ENCODE data around the gene METTL16. TPM values are rescaled to one million over a fixed set of nuclear protein-coding genes. Genes with fewer than 3 reads are reported as not detected.

METTL16 gene
- total RNA-seq, 1 experiment from 2014 or later: 54.1 TPM

DNA sequence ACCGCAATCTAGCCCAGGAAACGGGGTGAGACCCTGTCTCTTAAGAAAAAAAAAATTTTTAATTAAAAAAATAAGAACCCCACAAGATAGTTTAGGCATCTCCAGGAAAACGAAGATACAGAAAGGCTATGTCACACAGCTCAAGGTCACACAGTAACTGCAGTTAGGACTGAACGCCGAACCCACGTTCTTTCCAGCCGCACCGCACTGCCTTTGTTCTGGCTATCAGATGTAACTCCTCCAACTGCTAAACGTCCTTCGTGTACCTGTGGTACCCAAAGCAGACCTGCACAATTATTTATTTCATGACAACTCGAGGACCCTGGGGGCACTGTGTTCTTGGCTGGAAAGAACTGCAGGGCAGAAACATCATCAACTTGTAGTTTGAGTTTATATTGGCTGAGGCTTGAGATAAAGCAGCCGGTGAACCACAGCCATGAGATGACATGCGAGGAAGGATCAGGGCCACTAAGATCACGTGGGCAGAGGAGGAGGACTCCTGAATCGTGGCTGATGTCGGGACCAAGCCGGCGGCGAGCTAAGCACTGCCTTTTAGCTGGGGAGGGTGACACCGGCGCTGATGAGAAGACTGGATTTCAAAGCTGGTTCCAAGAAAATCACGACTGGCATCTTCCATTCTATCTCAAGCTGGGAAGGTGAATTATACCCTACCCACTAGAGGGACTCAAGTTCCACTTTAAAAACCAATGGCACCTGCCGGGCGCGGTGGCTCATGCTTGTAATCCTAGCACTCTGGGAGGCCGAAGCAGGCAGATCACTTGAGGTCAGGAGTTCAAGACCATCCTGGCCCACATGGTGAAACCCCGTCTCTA is 90.2 kb downstream of the METTL16 start:
- no peaks in the 10 kb centered on the region for H3K27me3 Mint-ChIP-seq (ENCODE audit: low read depth)
- H3K4me1 Mint-ChIP-seq: no peaks in the 10 kb centered on the region
- ATAC-seq (0 out of 2 replicates have a peak, but pooled peaks have one; percentile 30), DNase-seq (ENCODE audit: low spot score) (peak; percentile 41)
- no peak overlapping the region for H3K4me3 Mint-ChIP-seq
- POLR2A ChIA-PET: no interaction called here
- H3K9me3 Mint-ChIP-seq: no peaks in the 10 kb centered on the region
- TF ChIP-seq, protein P1, sequence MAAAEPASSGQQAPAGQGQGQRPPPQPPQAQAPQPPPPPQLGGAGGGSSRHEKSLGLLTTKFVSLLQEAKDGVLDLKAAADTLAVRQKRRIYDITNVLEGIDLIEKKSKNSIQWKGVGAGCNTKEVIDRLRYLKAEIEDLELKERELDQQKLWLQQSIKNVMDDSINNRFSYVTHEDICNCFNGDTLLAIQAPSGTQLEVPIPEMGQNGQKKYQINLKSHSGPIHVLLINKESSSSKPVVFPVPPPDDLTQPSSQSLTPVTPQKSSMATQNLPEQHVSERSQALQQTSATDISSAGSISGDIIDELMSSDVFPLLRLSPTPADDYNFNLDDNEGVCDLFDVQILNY (CRISPR knock-in tag; IDR thresholded peaks at IDR 0.05): no peak
- no peak for TF ChIP-seq HMGA2 (CRISPR knock-in tag; IDR thresholded peaks at IDR 0.05)
- TF ChIP-seq, protein P2, sequence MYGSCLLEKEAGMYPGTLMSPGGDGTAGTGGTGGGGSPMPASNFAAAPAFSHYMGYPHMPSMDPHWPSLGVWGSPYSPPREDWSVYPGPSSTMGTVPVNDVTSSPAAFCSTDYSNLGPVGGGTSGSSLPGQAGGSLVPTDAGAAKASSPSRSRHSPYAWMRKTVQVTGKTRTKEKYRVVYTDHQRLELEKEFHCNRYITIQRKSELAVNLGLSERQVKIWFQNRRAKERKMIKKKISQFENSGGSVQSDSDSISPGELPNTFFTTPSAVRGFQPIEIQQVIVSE (CRISPR knock-in tag; IDR thresholded peaks at IDR 0.05; ENCODE audit: borderline replicate concordance): no peak
- TF ChIP-seq EMX1 (CRISPR knock-in tag; IDR thresholded peaks at IDR 0.05): no peak
- no peak for TF ChIP-seq SP1 (CRISPR knock-in tag; conservative IDR thresholded peaks at IDR 0.05)
- TF ChIP-seq, protein P3, sequence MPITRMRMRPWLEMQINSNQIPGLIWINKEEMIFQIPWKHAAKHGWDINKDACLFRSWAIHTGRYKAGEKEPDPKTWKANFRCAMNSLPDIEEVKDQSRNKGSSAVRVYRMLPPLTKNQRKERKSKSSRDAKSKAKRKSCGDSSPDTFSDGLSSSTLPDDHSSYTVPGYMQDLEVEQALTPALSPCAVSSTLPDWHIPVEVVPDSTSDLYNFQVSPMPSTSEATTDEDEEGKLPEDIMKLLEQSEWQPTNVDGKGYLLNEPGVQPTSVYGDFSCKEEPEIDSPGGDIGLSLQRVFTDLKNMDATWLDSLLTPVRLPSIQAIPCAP (CRISPR knock-in tag; IDR thresholded peaks at IDR 0.05): no peak
- no peak for TF ChIP-seq ZNF138 (CRISPR knock-in tag; conservative IDR thresholded peaks at IDR 0.05)
- TF ChIP-seq, protein P4, sequence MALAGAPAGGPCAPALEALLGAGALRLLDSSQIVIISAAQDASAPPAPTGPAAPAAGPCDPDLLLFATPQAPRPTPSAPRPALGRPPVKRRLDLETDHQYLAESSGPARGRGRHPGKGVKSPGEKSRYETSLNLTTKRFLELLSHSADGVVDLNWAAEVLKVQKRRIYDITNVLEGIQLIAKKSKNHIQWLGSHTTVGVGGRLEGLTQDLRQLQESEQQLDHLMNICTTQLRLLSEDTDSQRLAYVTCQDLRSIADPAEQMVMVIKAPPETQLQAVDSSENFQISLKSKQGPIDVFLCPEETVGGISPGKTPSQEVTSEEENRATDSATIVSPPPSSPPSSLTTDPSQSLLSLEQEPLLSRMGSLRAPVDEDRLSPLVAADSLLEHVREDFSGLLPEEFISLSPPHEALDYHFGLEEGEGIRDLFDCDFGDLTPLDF (CRISPR knock-in tag; IDR thresholded peaks at IDR 0.05): no peak
- no peak for TF ChIP-seq ZNF396 (CRISPR knock-in tag; IDR thresholded peaks at IDR 0.05; ENCODE audit: borderline replicate concordance)
- TF ChIP-seq, protein P5, sequence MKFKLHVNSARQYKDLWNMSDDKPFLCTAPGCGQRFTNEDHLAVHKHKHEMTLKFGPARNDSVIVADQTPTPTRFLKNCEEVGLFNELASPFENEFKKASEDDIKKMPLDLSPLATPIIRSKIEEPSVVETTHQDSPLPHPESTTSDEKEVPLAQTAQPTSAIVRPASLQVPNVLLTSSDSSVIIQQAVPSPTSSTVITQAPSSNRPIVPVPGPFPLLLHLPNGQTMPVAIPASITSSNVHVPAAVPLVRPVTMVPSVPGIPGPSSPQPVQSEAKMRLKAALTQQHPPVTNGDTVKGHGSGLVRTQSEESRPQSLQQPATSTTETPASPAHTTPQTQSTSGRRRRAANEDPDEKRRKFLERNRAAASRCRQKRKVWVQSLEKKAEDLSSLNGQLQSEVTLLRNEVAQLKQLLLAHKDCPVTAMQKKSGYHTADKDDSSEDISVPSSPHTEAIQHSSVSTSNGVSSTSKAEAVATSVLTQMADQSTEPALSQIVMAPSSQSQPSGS (CRISPR knock-in tag; IDR thresholded peaks at IDR 0.05; ENCODE audit: borderline replicate concordance, low read depth): no peak
- TF ChIP-seq, protein P6, sequence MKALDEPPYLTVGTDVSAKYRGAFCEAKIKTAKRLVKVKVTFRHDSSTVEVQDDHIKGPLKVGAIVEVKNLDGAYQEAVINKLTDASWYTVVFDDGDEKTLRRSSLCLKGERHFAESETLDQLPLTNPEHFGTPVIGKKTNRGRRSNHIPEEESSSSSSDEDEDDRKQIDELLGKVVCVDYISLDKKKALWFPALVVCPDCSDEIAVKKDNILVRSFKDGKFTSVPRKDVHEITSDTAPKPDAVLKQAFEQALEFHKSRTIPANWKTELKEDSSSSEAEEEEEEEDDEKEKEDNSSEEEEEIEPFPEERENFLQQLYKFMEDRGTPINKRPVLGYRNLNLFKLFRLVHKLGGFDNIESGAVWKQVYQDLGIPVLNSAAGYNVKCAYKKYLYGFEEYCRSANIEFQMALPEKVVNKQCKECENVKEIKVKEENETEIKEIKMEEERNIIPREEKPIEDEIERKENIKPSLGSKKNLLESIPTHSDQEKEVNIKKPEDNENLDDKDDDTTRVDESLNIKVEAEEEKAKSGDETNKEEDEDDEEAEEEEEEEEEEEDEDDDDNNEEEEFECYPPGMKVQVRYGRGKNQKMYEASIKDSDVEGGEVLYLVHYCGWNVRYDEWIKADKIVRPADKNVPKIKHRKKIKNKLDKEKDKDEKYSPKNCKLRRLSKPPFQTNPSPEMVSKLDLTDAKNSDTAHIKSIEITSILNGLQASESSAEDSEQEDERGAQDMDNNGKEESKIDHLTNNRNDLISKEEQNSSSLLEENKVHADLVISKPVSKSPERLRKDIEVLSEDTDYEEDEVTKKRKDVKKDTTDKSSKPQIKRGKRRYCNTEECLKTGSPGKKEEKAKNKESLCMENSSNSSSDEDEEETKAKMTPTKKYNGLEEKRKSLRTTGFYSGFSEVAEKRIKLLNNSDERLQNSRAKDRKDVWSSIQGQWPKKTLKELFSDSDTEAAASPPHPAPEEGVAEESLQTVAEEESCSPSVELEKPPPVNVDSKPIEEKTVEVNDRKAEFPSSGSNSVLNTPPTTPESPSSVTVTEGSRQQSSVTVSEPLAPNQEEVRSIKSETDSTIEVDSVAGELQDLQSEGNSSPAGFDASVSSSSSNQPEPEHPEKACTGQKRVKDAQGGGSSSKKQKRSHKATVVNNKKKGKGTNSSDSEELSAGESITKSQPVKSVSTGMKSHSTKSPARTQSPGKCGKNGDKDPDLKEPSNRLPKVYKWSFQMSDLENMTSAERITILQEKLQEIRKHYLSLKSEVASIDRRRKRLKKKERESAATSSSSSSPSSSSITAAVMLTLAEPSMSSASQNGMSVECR (CRISPR knock-in tag; IDR thresholded peaks at IDR 0.05; ENCODE audit: borderline replicate concordance): no peak
- peaks cover 36% of the 10 kb centered on the region for H3K36me3 Mint-ChIP-seq
- CTCF ChIA-PET: interaction anchor here (1.2 to 3.8 kb wide), 3 partner anchors 9 to 69 kb away, joined by 3 to 17 read pairs (median 5); no protein-coding TSS in a partner anchor
- H3K27ac Mint-ChIP-seq: no peak overlapping the region

DNA sequence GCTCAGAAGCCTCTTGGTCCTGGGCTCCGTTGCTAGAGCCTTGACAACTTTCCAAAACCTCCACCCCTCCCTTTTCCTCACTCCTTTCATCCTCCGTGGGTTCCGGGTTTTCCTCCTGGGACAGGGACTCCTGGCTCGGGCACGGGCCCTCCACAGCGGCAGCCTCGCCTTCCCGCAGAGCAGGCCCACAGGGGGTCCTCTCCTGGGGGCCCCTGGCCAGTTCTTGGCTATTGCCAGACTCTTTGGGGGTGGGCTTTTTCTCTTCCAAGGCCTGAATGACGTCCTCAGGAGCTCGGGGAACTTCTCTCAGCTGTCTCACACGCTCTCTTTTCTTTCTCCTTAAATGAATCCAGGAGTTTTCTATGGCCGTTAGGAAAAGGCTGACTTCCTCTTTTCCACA is 91.5 kb downstream of the METTL16 start:
- Mint-ChIP-seq H3K27me3 (ENCODE audit: low read depth) (no peaks in the 10 kb centered on the region), H3K9me3 (no peaks in the 10 kb centered on the region), H3K36me3 (peaks cover 29% of the 10 kb centered on the region), H3K27ac (no peak overlapping the region), H3K4me3 (no peak overlapping the region), H3K4me1 (no peaks in the 10 kb centered on the region)
- DNase-seq (ENCODE audit: low spot score): no peak
- CTCF ChIA-PET: interaction anchor here (2.0 kb wide), 1 partner anchor 38 kb away, joined by 15 read pairs; no protein-coding TSS in a partner anchor
- POLR2A ChIA-PET: no interaction called here
- no peak for ATAC-seq
- TF ChIP-seq FOXP1 (CRISPR knock-in tag; IDR thresholded peaks at IDR 0.05; ENCODE audit: borderline replicate concordance) (no peak), ZNF263 (CRISPR knock-in tag; IDR thresholded peaks at IDR 0.05; ENCODE audit: low read depth) (no peak)
- TF ChIP-seq, protein P7, sequence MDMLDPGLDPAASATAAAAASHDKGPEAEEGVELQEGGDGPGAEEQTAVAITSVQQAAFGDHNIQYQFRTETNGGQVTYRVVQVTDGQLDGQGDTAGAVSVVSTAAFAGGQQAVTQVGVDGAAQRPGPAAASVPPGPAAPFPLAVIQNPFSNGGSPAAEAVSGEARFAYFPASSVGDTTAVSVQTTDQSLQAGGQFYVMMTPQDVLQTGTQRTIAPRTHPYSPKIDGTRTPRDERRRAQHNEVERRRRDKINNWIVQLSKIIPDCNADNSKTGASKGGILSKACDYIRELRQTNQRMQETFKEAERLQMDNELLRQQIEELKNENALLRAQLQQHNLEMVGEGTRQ (CRISPR knock-in tag; IDR thresholded peaks at IDR 0.05): no peak
- TF ChIP-seq, protein P8, sequence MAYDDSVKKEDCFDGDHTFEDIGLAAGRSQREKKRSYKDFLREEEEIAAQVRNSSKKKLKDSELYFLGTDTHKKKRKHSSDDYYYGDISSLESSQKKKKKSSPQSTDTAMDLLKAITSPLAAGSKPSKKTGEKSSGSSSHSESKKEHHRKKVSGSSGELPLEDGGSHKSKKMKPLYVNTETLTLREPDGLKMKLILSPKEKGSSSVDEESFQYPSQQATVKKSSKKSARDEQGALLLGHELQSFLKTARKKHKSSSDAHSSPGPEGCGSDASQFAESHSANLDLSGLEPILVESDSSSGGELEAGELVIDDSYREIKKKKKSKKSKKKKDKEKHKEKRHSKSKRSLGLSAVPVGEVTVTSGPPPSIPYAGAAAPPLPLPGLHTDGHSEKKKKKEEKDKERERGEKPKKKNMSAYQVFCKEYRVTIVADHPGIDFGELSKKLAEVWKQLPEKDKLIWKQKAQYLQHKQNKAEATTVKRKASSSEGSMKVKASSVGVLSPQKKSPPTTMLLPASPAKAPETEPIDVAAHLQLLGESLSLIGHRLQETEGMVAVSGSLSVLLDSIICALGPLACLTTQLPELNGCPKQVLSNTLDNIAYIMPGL (CRISPR knock-in tag; IDR thresholded peaks at IDR 0.05): no peak
- TF ChIP-seq, protein P9, sequence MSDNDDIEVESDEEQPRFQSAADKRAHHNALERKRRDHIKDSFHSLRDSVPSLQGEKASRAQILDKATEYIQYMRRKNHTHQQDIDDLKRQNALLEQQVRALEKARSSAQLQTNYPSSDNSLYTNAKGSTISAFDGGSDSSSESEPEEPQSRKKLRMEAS (CRISPR knock-in tag; IDR thresholded peaks at IDR 0.05): no peak
- TF ChIP-seq, protein P3 (CRISPR knock-in tag; IDR thresholded peaks at IDR 0.05): no peak
- TF ChIP-seq, protein P10, sequence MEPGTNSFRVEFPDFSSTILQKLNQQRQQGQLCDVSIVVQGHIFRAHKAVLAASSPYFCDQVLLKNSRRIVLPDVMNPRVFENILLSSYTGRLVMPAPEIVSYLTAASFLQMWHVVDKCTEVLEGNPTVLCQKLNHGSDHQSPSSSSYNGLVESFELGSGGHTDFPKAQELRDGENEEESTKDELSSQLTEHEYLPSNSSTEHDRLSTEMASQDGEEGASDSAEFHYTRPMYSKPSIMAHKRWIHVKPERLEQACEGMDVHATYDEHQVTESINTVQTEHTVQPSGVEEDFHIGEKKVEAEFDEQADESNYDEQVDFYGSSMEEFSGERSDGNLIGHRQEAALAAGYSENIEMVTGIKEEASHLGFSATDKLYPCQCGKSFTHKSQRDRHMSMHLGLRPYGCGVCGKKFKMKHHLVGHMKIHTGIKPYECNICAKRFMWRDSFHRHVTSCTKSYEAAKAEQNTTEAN (CRISPR knock-in tag; IDR thresholded peaks at IDR 0.05): no peak
